ENCODE data around the gene HOXD9.

DNA sequence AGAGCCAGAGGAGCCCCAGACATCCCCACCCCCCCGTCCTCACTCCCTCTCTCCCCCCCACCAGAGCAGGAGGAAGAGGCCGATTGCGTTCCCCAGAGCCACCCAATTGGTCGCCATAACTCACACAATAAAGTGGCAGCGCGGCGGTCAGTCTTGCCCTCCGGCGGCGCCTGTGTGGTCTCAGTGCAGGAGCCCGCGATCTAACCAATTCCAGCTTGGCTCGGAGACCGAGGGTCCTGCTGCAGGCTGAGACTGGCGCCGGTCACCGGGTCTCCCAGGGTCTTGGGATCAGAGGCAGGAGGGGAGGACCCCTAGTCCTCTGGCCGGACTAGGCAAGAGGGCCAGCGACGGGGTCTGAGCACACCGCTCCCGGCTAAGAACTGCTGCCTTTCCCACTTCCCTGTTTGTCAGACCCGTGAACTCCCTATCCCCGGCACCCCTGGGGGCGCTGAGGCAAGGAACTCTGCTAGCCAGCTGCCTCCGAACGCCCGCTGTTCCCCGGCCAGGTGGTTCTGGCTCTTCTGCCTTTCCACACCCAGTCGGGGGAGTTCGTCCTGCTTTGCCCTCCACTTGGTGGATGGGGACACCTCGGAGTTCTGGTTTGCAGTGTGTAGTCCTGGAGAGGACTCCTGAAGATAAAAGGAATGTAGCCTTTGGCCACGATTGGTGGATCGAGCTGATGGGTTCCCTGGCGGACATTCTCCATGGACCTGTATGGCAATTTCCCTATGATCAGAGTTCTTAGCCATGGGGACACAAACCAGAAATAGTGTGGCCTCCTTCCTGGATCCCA lies 24.0 kb upstream of the HOXD9 start:
- TF ChIP-seq POLR2A (IDR thresholded peaks at IDR 0.05; ENCODE audit: low read depth, low read length) (no peak), POLR2AphosphoS5 (IDR thresholded peaks at IDR 0.05; ENCODE audit: insufficient read depth, low read depth, low read length) (no peak), GATA2 (IDR thresholded peaks at IDR 0.05; ENCODE audit: insufficient read depth, insufficient read length, low read depth, low read length) (no peak), EZH2 (IDR thresholded peaks at IDR 0.05; ENCODE audit: borderline replicate concordance, low read depth, low read length, severe bottlenecking) (peak; percentile 71)
- TF ChIP-seq, protein P1, sequence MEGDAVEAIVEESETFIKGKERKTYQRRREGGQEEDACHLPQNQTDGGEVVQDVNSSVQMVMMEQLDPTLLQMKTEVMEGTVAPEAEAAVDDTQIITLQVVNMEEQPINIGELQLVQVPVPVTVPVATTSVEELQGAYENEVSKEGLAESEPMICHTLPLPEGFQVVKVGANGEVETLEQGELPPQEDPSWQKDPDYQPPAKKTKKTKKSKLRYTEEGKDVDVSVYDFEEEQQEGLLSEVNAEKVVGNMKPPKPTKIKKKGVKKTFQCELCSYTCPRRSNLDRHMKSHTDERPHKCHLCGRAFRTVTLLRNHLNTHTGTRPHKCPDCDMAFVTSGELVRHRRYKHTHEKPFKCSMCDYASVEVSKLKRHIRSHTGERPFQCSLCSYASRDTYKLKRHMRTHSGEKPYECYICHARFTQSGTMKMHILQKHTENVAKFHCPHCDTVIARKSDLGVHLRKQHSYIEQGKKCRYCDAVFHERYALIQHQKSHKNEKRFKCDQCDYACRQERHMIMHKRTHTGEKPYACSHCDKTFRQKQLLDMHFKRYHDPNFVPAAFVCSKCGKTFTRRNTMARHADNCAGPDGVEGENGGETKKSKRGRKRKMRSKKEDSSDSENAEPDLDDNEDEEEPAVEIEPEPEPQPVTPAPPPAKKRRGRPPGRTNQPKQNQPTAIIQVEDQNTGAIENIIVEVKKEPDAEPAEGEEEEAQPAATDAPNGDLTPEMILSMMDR (IDR thresholded peaks at IDR 0.05; ENCODE audit: extremely low read depth in 1 of 2, insufficient read depth in 1 of 2, low read depth in 1 of 2, low read length in 2 of 2) = no peak
- TF ChIP-seq, protein P2, sequence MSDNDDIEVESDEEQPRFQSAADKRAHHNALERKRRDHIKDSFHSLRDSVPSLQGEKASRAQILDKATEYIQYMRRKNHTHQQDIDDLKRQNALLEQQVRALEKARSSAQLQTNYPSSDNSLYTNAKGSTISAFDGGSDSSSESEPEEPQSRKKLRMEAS (IDR thresholded peaks at IDR 0.05; ENCODE audit: insufficient read depth, insufficient read length) = no peak

Data from endothelial cell of umbilical vein (primary cell).